ENCODE results near the gene KCNH4.

Gene KCNH4

DNA sequence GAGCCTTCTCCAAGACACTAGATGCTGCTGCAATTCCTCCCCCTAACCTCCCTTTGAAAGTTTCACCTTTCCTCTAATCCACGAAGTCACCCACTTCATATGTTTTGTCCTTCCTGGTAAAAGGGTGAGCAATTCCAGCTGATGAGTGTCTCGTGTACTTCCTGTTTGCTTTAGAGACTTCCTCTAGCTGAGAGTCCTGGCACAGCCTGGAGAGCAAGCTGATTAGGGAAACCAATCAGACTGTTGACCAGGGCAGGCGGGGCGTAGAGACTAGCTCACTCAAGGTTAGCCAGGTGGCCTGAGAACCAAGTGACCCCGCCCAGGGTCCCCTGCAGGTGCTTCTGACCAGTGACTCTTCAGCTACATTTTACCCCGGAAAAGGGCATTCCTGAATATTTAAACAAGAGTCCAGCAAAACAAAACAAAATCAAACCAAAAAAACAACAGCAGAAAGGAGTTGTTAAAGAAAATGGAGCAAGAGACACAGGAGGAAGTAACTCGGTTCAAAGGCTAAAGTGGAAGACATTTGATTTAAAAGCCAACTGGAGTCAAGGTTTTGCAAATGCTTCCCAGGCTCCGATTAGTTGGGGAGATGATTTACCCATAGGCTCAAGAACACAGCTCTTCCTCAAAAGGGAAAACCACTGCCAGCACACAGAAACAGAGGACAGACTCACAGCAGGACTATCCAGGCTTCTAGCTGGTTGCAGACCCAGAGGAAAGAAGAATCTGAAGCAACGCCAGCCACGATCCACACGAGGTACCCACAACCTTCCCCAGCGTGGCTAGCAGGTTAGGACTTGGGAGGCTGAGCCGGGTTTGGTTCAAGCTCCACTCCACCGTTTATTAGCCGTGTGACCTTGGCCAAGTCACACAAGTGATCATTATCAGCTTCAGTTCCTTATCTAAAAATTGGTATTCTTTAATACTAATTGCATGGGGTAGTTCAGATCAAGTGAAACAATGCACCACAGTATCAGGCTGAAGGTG lies 45.0 kb downstream of the KCNH4 start:
- DNase-seq: no peak

DNA sequence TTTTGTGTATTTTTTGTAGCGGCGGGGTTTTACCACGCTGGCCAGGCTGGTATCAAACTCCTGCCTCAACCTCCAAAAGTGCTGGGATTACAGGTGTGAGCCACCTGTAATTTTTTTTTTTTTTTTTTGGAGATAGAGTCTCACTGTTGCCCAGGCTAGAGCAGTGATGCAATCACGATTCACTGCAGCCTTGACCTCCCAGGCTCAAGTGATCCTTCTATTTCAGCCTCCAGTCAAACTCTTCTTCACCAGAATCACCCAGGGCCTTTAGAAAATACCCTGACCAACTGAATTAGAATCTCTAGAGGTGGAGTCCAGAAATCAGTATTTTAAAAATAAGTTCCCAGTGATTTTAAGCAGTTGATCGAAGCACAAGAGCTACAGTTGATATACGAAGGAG lies 45.8 kb downstream of the KCNH4 start:
- no peak for DNase-seq

DNA sequence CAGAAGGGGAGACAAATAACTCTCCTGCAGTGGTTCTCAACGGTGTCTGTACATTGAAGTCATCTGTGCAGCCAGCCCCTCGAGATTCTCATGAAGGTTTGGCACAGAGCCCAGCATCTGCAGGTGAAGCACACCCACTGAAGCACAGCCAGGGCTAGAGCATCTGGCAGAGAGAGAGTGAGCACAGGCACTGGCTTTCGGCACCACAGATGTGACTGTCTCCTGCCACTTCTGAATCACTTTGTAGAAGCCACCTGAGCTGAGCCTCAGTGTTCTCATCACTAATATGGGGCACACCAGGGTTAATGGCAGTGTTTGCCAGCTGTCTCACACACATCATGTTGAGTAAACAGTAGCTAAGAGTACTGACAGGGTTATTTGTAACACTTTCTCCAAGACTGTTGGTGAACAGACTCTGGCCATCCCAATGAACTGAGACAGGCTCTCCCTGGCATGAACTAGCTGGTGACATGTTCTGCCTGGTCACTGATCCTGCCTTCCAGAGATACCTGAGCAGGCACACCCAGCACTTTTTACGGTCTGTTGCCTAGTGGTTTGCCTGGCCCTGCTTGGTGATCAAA lies 47.4 kb downstream of the KCNH4 start:
- DNase-seq: no peak

DNA sequence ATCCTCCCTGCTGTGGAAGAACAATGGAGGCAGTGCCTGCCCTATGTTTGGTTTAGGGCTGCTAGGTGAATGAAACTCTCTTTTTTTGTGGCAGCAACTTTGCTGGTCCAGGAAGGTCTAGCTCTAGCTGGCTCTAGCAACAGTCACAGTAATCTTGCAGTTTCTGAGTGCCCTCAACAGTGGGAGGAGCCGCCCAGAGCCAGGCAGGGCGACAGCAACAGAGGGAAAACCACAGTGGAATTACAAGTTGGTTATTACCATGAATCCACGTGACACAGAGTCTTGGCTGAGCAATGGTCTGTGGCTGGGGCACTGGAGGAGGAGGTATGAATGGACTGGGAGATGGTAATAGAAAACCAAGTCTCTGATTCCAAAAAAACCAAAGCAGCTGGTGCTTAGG lies 48.0 kb downstream of the KCNH4 start:
- DNase-seq: peak in 1 of 2 donors; percentile 44

DNA sequence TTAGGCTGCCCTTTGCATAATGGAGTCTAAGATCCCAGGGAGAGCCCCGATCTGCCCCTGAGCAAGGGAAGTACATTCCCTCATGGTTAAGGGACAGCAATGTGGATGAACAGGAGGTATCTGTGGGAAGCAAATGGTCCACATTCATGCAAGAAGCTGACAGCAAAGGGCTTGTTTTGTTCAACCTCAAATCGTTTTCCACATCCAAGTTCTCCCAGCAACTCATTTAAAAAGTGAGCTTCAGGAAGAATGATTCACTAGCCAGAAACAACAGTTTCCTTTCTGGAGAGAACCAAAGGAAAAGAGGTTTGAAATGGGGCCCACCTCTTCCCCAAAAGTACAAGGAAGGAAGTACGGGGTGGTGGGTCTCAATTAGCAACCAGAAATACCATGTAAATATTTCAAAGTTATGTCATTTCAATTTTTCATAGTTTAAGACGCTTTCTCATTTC lies 48.9 kb downstream of the KCNH4 start:
- DNase-seq: no peak

DNA sequence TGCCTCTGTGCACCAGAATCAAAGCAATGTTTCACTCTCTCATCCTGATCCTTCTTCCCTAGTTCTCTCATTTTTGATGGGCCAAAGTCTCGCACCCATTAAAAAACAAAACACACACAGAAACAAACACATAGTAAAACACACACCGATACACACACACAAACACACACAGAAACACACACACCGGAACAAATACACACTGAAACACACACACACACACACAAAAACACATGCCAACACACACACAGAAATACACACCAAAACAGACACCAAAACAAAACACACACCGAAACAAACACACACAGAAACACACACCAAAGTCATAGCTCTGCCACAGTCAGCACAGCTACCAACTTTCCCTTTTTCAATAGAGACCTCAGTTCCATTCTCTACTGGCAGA lies 49.7 kb downstream of the KCNH4 start:
- no peak for DNase-seq

DNA sequence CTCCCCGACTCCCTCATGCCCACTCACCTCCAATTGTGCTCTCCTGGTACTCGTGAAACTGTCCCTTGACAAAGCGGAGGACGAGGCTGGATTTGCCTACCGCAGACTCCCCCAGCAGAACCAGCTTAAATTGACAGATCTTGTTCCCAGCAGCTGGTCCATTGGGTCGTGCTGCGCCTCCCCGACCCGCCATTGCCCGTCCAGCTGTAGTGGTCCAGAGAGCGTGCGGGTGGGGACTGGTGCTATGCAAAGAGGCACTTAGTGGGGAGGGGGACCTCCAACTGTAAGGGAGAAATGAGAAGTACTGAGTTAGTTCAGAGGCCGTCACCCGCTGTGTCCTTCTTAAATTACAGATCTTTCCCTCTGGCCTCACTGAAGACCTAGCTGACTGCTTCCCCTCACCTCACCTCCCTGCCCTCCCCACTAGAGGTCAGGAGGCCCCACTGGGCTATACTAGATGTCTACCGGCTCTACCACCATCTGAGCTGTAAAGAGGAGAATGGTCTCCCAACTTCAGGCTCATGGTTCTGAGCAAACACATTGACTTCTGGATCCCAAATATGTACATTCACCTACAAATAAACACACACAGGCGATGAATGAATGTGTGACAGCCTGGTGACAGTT lies 50.5 kb downstream of the KCNH4 start:
- no peak for DNase-seq

DNA sequence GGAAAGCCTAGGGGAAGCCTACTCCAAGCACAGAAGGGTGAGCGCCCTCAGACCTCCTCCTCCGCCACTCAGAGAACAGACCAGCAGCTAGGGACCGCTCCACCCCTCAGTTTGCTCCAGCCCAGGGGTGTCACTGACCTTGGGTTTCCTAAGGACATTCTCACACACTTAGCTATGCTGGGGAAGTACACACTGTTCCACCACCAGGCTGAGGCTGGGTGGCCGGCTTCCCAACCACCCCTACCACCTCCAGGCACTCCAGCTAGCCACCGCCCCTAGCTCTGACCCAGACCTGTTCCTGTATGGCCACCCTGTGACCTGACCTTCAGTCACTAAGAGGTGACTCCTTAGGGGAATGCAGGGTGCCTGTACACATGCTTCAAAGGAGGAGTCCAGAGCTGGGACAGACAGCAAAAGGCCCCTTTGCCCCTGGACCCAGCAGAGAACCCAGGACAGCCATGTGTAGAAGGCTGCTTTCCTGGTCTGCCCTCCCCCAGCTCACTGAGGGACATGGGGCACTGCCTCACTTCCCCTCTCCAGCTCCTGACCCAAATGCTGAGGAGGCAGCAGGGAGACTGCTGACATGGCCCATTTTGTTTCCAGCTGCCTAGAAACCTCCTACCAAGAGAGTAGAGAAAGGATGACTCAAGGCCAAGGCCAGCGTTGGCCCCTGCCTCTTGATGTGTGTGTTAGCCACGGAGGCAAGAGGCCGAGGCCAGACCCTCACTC lies 51.7 kb downstream of the KCNH4 start:
- DNase-seq: no peak

DNA sequence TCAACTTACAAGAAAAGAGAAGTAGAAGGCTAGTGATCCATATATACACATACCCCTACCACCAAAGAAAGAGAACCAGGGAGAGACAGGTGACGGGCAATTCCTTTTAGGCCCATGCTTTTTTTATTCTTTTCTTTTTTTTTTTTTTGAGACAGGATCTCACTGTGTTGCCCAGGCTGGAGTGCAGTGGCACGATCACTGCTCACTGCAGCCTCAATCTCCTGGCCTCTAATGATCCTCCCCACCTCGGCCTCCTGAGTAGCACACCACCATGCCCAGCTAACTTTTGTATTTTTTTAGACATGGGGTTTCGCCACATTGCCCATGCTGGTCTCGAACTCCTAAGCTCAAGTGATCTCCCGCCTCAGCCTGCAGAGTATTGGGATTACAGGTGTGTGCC lies 53.5 kb downstream of the KCNH4 start:
- DNase-seq: no peak

DNA sequence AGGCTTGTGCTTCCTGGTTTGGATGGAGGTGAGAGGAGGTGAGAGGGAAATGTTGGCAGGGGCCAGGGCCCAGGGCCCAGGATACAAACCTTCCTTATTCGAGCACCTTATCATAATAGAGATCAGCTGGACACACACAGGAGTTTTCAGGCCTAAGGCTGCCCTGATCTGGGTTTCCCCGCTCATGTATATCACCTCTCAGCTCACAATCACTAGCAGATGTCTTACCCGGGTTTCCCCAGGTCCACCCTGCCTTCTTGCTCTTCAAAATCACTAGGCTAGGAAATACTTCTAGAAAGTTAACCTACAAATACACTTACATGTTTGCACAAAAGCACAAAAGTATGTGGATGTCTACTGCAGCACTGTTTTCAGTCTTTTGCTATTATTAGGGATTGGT lies 54.1 kb downstream of the KCNH4 start:
- DNase-seq: no peak

DNA sequence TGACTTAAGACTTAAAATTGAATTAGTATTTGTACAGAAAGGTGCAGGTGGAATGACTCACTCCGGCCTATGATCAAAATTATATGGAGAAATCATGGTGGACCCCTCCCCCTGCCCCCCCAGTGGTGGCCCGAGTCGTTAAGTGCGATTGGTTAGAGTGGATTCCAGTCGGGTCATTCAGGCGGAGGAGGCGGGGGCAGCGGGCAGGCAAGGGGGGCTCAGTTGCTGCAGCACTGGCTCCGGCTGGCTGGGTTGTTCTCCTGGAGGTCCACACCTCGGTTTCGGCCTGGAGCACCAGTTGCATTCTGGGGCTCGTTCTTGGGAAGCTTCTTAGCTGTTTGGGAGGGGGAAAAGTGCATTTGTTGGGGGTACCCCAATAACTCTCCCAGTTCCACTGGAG lies 55.4 kb downstream of the KCNH4 start:
- no peak for DNase-seq

DNA sequence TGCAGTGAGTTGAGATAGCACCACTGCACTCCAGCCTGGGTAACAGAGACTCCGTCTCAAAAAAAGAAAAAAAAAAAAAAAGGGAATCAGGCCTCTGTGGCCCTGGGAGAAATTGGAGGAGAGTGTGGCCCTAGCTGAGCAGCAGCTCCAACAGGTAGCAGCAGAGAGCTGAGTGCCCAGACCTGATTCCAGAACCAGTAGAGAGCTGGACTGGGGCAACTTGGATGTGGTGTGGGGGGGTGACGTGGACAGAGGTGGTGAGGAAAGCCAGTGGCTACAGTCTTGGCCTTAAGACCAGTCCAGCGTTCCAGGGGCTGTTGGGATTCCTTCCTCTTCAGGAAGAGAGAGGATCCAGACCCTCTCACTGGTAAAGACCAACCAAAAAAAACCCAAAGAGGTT lies 56.7 kb downstream of the KCNH4 start:
- no peak for DNase-seq

DNA sequence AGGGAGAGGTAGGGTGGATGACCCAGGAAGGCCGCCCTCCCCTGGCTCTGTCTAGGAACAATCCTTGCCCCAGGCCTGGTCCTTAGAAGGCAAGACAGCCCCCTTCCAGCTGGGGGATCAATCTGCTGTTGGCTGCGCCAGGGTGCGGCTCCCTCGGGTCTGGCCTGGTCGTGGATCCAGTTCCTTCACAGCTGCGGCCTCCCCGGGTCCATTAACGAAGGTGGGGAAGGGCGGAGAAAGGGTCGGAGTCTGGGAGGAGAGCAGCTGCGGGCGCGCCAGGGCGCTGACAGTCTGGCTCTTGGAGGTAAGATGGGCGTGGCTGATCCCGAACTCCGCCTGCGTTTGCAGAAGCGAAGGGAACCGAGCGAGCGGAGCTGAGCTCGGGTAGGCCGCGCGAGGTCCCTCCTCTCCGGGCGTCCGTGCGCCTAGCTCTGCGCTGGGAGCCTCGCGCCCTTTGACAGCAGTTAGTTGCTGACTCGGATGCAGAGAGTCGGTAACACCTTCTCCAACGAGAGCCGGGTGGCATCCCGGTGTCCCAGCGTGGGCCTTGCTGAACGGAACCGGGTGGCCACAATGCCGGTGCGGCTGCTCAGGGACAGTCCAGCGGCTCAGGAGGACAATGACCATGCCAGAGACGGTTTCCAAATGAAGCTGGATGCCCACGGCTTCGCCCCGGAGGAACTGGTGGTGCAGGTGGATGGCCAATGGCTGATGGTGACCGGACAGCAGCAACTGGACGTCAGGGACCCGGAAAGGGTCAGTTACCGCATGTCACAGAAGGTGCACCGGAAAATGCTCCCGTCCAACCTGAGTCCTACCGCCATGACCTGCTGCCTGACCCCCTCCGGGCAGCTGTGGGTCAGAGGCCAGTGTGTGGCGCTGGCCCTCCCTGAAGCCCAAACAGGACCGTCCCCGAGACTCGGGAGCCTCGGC lies 58.3 kb downstream of the KCNH4 start, which contains the start of gene HSPB9:
Gene HSPB9 (plus strand): TSS at position 434 of the 933 bp plus-strand sequence. CDS start 47 bp downstream, at position 481.
- no peak for DNase-seq

DNA sequence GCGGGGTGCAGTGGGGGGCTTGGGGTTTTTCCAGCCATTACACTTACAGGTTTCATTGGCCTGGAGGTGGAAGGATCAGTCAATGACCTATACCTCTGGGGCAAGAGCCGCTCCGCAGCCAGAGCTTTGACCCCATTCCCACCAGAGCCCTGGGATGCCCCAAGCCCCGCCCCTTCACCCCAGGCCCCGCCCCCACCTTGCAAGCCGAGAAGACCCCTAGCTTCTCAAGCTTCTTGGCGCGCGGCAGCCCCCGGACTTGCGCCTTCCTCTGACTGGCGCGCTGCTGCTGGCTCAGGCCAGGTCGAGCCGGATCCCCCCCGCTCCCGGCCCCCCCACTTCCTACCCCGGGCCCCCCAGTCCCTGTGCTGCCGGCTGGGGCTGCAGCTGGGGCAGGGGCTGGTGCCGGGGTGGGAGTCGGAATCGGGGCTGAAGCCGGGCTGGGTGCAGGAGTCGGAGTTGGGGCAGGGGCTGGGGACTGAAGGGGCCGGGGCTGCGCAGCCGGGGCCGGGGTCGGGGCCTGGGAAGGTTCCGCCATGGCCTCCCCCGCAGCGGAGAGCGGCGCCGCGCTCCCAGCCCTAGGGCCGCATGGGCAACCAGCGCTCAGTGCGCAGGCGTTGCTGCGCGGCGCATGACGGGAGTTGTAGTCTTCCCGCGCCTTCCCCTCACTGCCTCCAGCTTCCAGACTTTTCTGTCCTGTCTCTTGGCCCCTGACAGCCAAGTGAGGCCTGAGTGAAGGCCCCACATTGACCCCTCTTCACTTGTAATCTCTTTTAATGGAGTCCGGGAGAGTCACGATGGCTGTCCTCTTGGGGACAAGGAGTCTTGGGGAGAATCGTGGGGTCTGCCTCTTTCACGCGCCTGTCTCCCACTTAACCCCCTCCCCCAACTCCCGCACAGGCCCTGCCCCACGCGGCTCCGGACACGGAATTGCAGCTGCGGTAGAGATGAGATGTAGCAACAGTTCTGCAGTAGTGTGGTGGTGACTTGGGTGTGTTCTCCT lies 59.9 kb downstream of the KCNH4 start, which contains the start of gene KAT2A:
Gene KAT2A (minus strand): TSS at position 598 of the 1,000 bp plus-strand sequence. CDS start 63 bp downstream, at position 535.
- DNase-seq: peak; percentile 80 to 83

DNA sequence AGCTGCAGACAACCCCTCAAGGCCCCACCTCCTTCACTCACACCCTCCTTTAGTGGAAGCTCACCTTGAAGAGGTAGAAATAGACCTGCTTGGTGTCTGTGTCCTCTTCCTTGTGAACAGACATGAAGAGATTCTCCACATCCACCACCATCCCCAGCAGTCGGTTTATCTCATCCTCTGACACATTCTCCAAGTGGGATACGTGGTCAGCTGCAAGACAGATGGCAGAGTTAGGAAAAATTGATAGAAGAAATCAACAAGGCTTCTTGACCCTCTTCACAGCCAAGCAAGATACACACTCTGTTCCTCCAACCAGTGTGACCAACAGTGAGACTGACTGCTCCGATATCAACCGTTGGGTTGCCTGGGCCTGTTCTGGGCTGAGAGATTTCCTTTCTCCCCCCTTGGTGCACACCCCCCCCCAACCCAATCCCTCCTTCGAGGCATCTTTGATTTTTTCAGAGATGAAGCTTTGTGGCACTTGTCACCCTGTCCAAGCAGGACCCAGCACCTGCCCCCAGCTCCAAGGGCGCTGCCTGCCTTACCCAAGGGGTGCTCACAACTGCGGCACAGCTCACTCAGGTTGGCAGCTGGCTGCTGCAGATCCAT lies 60.7 kb downstream of the KCNH4 start:
- no peak for DNase-seq

DNA sequence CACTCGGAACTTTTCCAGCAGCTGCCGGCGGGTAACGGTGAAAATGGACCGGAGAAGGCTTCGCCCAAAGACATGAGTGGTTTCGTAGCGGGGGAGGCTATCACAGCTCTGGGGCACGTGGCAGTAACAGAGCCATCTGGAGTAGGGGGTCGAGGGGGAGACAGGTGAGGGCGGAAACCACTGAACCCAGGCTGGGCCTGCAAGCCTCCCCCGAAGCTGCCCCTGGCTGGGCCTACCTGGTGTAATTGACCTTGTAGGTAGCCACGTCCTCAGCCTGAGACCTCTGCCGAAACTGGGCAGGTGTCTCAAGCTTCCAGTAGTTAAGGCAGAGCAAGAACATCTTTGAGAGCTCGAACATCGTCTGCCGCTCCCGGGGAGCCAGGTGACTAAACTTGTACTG lies 61.6 kb downstream of the KCNH4 start:
- no peak for DNase-seq

DNA sequence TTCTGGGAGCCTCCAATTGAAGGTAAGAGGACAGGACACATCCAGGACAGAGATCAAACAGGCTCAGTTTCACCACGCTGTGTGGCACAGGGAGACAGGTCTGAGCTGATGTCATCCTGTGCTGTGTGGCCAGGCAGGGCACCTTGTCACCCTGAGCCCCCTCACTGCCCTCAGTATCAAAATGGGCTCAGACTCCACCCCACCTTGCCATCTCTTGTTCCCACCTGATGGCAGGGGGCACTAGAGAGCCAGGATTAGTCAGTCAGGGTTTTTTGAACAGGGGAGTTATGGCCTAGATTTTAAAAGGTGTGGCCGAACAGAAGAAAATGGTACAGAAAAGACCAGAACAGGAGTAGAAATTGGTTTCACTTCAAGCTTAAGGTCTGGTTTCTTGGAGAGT lies 62.4 kb downstream of the KCNH4 start:
- DNase-seq: peak; percentile 55 to 58

DNA sequence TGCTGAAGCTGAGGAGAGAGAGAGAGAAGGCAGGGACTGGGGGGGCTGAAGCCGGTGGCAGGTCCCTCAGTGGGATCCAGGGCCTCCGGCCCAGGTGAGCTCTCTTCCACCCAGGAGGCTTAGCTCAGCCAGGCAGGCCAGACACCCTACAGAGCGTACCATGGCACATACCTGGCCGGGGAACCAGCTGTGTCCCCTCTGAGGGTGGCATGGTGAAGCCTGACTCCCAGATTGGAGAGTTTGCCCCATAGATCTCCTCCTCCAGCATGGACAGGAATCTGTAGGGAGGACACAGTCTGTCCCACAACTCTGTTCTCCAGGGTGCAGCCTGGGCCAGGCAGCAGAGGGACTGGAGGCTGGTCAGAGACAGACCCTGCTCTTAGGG lies 62.8 kb downstream of the KCNH4 start:
- no peak for DNase-seq

DNA sequence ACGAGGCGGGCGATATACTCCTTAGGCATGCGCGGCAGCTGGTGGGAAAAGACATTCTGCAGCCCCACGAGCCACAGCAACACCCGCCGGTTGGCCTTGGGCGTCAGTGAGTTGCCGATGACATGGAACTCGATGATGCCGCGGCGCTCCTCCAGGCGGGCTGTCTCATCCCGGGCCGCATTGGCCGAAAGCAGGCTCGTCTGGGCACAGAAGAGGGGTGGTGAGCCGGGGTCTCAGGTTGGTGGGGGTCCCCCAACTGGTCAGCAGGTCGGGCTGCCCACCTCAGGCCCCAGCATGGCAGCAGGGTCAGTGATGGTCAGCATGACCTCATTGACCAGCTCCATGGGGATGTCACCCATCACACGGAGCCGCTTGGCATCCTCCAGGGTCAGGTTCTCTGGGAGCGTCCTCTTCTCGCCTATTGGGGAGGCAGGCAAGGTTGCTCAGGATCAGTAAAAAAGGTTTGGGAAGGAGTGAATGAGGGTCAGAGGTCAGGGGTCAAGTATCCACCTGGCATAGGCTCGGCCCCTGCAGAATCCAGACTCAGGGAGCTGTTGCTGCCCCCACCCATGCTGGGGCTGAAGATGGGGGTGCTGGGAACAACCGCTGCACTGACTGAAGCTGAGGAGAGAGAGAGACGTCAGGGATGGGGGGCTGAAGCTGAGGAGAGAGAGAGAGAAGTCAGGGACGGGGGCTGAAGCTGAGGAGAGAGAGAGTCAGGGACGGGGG lies 63.4 kb downstream of the KCNH4 start:
- DNase-seq: no peak
